Measurements from ENCODE around the gene HEMK1.

Gene HEMK1

GRCh38 chr3:50581459-50581842 lies 12.1 kb downstream of the HEMK1 start:
- no peaks in the 10 kb centered on the region for H3K36me3 ChIP-seq (replicated peaks)
- TF ChIP-seq, protein P1, sequence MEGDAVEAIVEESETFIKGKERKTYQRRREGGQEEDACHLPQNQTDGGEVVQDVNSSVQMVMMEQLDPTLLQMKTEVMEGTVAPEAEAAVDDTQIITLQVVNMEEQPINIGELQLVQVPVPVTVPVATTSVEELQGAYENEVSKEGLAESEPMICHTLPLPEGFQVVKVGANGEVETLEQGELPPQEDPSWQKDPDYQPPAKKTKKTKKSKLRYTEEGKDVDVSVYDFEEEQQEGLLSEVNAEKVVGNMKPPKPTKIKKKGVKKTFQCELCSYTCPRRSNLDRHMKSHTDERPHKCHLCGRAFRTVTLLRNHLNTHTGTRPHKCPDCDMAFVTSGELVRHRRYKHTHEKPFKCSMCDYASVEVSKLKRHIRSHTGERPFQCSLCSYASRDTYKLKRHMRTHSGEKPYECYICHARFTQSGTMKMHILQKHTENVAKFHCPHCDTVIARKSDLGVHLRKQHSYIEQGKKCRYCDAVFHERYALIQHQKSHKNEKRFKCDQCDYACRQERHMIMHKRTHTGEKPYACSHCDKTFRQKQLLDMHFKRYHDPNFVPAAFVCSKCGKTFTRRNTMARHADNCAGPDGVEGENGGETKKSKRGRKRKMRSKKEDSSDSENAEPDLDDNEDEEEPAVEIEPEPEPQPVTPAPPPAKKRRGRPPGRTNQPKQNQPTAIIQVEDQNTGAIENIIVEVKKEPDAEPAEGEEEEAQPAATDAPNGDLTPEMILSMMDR (IDR thresholded peaks at IDR 0.05; ENCODE audit: low read depth, low read length, missing control alignments) = no peak
- H3K27me3 ChIP-seq (replicated peaks) = no peaks in the 10 kb centered on the region
- no peak overlapping the region for H3K4me3 ChIP-seq (ENCODE audit: low read depth, low read length)
- in situ Hi-C loops (cut with HindIII; ENCODE audit: low pct_ligation_motif_present, low sequenced_read_pairs) = no loop called here
- H3K27ac ChIP-seq = no peak overlapping the region
- no peak for DNase-seq

DNA sequence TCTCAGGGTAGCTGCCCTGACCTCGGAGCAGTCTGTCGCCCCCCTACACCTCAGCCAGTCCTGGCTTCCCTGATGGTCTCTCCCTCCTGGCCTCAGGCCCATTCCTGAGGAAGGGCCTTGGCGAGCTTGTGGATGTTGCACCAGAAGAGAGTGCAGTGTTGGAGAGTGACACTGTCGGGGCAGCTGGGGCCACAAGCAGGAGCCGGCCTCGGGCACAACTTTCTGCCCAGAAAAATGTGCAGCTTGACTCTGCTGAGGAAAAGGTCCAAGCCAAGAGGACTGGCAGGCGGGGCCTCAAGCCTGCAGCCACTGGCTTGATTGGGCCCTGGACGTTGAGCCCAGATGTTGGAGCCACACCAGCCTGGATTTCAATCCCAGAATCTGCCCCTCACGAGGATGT lies 12.8 kb downstream of the HEMK1 start:
- DNase-seq = no peak
- in situ Hi-C loops (cut with HindIII; ENCODE audit: low pct_ligation_motif_present, low sequenced_read_pairs) = no loop called here
- H3K36me3 ChIP-seq (replicated peaks) = no peaks in the 10 kb centered on the region
- H3K27me3 ChIP-seq (replicated peaks) = no peaks in the 10 kb centered on the region
- no peak overlapping the region for H3K27ac ChIP-seq
- TF ChIP-seq, protein P1 (IDR thresholded peaks at IDR 0.05; ENCODE audit: low read depth, low read length, missing control alignments) = no peak
- H3K4me3 ChIP-seq (ENCODE audit: low read depth, low read length) = no peak overlapping the region

- H3K27me3 ChIP-seq (replicated peaks) = no peaks in the 10 kb centered on the region
- no peak overlapping the region for H3K27ac ChIP-seq
- H3K4me3 ChIP-seq (ENCODE audit: low read depth, low read length) = no peak overlapping the region
- in situ Hi-C loops (cut with HindIII; ENCODE audit: low pct_ligation_motif_present, low sequenced_read_pairs) = no loop called here
- no peak for DNase-seq
- H3K36me3 ChIP-seq (replicated peaks) = no peaks in the 10 kb centered on the region
- TF ChIP-seq, protein P1 (IDR thresholded peaks at IDR 0.05; ENCODE audit: low read depth, low read length, missing control alignments) = no peak
These were observed 14.6 kb downstream of the HEMK1 start for GRCh38 chr3:50583897-50584296.

GRCh38 chr3:50584391-50584790 lies 15.1 kb downstream of the HEMK1 start:
- Histone ChIP-seq H3K36me3 (replicated peaks) (no peaks in the 10 kb centered on the region), H3K27me3 (replicated peaks) (no peaks in the 10 kb centered on the region), H3K27ac (no peak overlapping the region), H3K4me3 (ENCODE audit: low read depth, low read length) (no peak overlapping the region)
- no peak for DNase-seq
- TF ChIP-seq, protein P1 (IDR thresholded peaks at IDR 0.05; ENCODE audit: low read depth, low read length, missing control alignments) = no peak
- in situ Hi-C loops (cut with HindIII; ENCODE audit: low pct_ligation_motif_present, low sequenced_read_pairs) = no loop called here

GRCh38 chr3:50585919-50586762 lies 16.8 kb downstream of the HEMK1 start:
- Histone ChIP-seq H3K27ac (no peak overlapping the region), H3K36me3 (replicated peaks) (no peaks in the 10 kb centered on the region), H3K27me3 (replicated peaks) (no peaks in the 10 kb centered on the region), H3K4me3 (ENCODE audit: low read depth, low read length) (no peak overlapping the region)
- in situ Hi-C loops (cut with HindIII; ENCODE audit: low pct_ligation_motif_present, low sequenced_read_pairs) = no loop called here
- TF ChIP-seq, protein P1 (IDR thresholded peaks at IDR 0.05; ENCODE audit: low read depth, low read length, missing control alignments) = no peak
- no peak for DNase-seq

GRCh38 chr3:50586763-50587070 lies 17.4 kb downstream of the HEMK1 start:
- Histone ChIP-seq H3K27ac (no peak overlapping the region), H3K4me3 (ENCODE audit: low read depth, low read length) (no peak overlapping the region), H3K27me3 (replicated peaks) (no peaks in the 10 kb centered on the region), H3K36me3 (replicated peaks) (no peaks in the 10 kb centered on the region)
- TF ChIP-seq, protein P1 (IDR thresholded peaks at IDR 0.05; ENCODE audit: low read depth, low read length, missing control alignments) = no peak
- in situ Hi-C loops (cut with HindIII; ENCODE audit: low pct_ligation_motif_present, low sequenced_read_pairs) = no loop called here
- no peak for DNase-seq

Data from brain microvascular endothelial cell (primary cell).